Adrenal gland (tissue), 5 donors: Measurements from ENCODE around the gene FST.

Source experiments
- CTCF ChIP-seq, 6 experiments: fragments of 450-650 bp in 4 of 6; fragments of 200-600 bp in 2 of 6; sonication (generic) in 1 of 6; IDR thresholded peaks; 1 replicate in 5 of 6; 2 replicates in 1 of 6; pipeline versions ENCODE4 v1.5.1 to v1.8.0; 2016 to 2021; ENCODE audit warnings: antibody characterized with exemption in 6 of 6, mild to moderate bottlenecking in 2 of 6, moderate library complexity in 1 of 6
- POLR2A ChIP-seq, 2 donors: fragments of 450-650 bp; IDR thresholded peaks; one replicate each; pipeline ENCODE4 v1.6.1; 2017; ENCODE audit warnings: antibody characterized with exemption in 2 of 2, mild to moderate bottlenecking in 2 of 2, moderate library complexity in 1 of 2
- donor health status: DM: no; HTN: no; CAD: no.

GRCh38 chr5:53479590-53480415, 626 bp upstream of the FST start:
- TF ChIP-seq CTCF (IDR thresholded peaks at IDR 0.05) (no peak), POLR2A (IDR thresholded peaks at IDR 0.05) (no peak)
